ENCODE data around the gene SPATA20. TPM values are rescaled to one million over a fixed set of nuclear protein-coding genes. Genes with fewer than 3 reads are reported as not detected.

The SPATA20 gene
- total and polyA plus RNA-seq, 2 donors from 2014 or later: 52.7 to 60.4 TPM

DNA sequence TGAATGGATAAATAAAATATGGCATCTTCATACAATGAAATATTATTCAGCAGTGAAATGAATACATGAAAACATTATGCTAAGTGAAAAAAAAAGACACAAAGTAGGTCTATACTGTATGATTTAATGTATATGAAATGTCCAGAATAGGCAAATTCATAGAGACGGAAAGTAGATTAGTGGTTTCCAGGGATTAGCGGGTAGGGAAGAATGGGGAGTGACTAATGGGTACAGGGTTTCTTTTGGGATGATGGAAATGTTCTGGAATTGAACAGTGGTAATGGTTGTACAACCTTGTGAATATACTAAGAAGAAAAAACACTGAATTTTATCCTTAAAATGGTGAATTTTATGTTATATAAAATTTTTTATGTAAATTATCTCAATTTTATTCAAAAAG is 47.3 kb upstream of the SPATA20 start:
- H3K4me3 ChIP-seq (ENCODE audit: low read length in 3 of 3): no peak overlapping the region
- FAIRE-seq (no peak), DNase-seq (no peak)
- no peaks in the 10 kb centered on the region for H3K27me3 ChIP-seq (ENCODE audit: control insufficient read depth, insufficient read depth, low read length)
- H3K4me1 ChIP-seq (ENCODE audit: control insufficient read depth in 2 of 3, insufficient read depth in 2 of 3, low read depth in 1 of 3, low read length in 3 of 3): no peaks in the 10 kb centered on the region
- no peak overlapping the region for H3K9ac ChIP-seq (ENCODE audit: low read length in 3 of 3)
- H3K27ac ChIP-seq (ENCODE audit: low read depth in 2 of 2, low read length in 2 of 2): no peak overlapping the region
- no peak for TF ChIP-seq CTCF (IDR thresholded peaks at IDR 0.05; ENCODE audit: borderline replicate concordance, extremely low read depth, insufficient read depth)
- no peaks in the 10 kb centered on the region for H3K36me3 ChIP-seq (ENCODE audit: control insufficient read depth in 2 of 3, insufficient read depth in 3 of 3, low read length in 3 of 3)
- intact Hi-C loops (cut with DNase I): no loop called here
- H3K9me3 ChIP-seq (ENCODE audit: control insufficient read depth in 2 of 3, insufficient read depth in 1 of 3, low read length in 3 of 3): no peaks in the 10 kb centered on the region

GRCh38 chr17:50501054-50501453 is 45.9 kb upstream of the SPATA20 start:
- H3K27ac ChIP-seq (ENCODE audit: low read depth in 2 of 2, low read length in 2 of 2): no peak overlapping the region
- no peaks in the 10 kb centered on the region for H3K36me3 ChIP-seq (ENCODE audit: control insufficient read depth in 2 of 3, insufficient read depth in 3 of 3, low read length in 3 of 3)
- TF ChIP-seq CTCF (IDR thresholded peaks at IDR 0.05; ENCODE audit: borderline replicate concordance, extremely low read depth, insufficient read depth): peak; percentile 19
- H3K4me1 ChIP-seq (ENCODE audit: control insufficient read depth in 2 of 3, insufficient read depth in 2 of 3, low read depth in 1 of 3, low read length in 3 of 3): no peaks in the 10 kb centered on the region
- no peaks in the 10 kb centered on the region for H3K9me3 ChIP-seq (ENCODE audit: control insufficient read depth in 2 of 3, insufficient read depth in 1 of 3, low read length in 3 of 3)
- intact Hi-C loops (cut with DNase I): no loop called here
- no peak for DNase-seq
- H3K4me3 ChIP-seq (ENCODE audit: low read length in 3 of 3): no peak overlapping the region
- no peak overlapping the region for H3K9ac ChIP-seq (ENCODE audit: low read length in 3 of 3)
- peak; percentile 69 for FAIRE-seq
- H3K27me3 ChIP-seq (ENCODE audit: control insufficient read depth, insufficient read depth, low read length): no peaks in the 10 kb centered on the region

GRCh38 chr17:50502301-50502990 is 44.5 kb upstream of the SPATA20 start:
- DNase-seq: peak in 1 of 5 donors; percentile 32
- Histone ChIP-seq H3K27ac (ENCODE audit: low read depth in 2 of 2, low read length in 2 of 2) (no peak overlapping the region), H3K9me3 (ENCODE audit: control insufficient read depth in 2 of 3, insufficient read depth in 1 of 3, low read length in 3 of 3) (no peaks in the 10 kb centered on the region), H3K36me3 (ENCODE audit: control insufficient read depth in 2 of 3, insufficient read depth in 3 of 3, low read length in 3 of 3) (no peaks in the 10 kb centered on the region), H3K9ac (ENCODE audit: low read length in 3 of 3) (no peak overlapping the region), H3K27me3 (ENCODE audit: control insufficient read depth, insufficient read depth, low read length) (no peaks in the 10 kb centered on the region), H3K4me1 (ENCODE audit: control insufficient read depth in 2 of 3, insufficient read depth in 2 of 3, low read depth in 1 of 3, low read length in 3 of 3) (no peaks in the 10 kb centered on the region), H3K4me3 (ENCODE audit: low read length in 3 of 3) (no peak overlapping the region)
- intact Hi-C loops (cut with DNase I): no loop called here
- no peak for FAIRE-seq
- no peak for TF ChIP-seq CTCF (IDR thresholded peaks at IDR 0.05; ENCODE audit: borderline replicate concordance, extremely low read depth, insufficient read depth)
